ENCODE measurements around the gene ASPSCR1. TPM values are rescaled to one million over a fixed set of nuclear protein-coding genes. Genes with fewer than 3 reads are reported as not detected.

ASPSCR1 gene
- total RNA-seq, 1 experiment from 2014 or later, result 60.4 TPM

DNA sequence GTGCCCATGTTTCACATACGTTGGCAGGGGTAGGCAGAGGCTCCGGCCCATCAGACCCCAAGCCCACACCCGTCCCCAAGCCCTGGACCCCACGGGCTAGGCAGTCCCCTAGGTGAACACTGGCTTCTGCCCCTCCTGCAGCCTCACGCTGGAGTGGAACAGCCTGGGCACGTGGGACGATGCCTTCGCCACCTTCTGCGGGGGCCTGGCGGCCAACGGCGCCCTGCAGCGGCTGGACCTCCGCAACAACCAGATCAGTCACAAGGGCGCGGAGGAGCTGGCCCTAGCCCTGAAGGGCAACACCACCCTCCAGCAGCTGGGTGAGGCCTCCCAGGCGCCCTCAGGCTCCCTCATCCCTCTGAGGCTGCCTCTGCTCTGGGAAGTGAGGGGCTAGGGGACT, 47.4 kb downstream of the ASPSCR1 start:
- CTCF ChIA-PET, result interaction anchor here (0.9 to 1.9 kb wide), 3 partner anchors 13 to 101 kb away, joined by 3 to 4 read pairs (median 3); partner anchors contain the start of gene DCXR

DNA sequence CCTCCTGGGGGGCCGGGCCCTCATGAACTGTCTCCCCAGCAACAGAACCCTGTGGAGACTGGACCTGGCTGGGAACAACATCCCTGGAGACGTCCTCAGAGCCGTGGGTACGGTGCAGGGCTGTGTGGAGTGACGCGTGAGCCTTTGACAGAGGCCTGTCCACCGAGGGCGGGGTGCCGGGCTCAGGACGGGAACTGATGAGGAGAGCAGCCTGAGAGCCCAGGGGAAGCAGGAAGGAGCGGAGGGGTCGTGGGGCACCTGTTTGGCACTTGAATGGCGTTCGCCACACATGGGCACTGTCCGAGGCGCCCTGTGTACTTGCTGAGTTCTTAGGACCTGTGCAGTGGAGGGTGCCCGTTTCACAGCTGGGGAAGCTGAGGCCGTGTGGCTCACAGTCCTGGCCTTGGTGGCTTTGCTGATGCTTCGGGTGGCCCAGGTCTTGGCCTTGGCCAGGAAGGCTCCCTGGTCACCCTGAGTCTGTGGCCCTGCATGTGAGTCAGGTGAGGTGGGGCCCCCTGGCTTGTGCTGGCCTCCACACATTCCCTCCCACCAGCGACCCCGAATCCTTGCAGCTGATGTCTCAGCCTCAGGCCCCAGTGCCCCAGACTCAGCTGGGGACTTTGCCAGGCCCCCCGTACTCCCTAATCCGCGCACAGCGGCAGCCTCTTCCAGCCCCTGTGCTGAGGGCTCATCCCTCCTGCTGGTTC, 48.1 kb downstream of the ASPSCR1 start:
- POLR2A ChIA-PET, result interaction anchor here (1.4 kb wide), 1 partner anchor 12 kb away, joined by 4 read pairs; the partner anchor contains the start of gene DCXR
- H3K9me3 Mint-ChIP-seq, result no peaks in the 10 kb centered on the region
- no peak overlapping the region for H3K4me3 Mint-ChIP-seq
- DNase-seq (ENCODE audit: low spot score) (no peak), ATAC-seq (no peak)
- no peaks in the 10 kb centered on the region; the same call in 1 of the 2 replicates for H3K27me3 Mint-ChIP-seq (ENCODE audit: low read depth)
- no peak overlapping the region for H3K27ac Mint-ChIP-seq
- CTCF ChIA-PET, result interaction anchor here (1.9 kb wide), 1 partner anchor 12 kb away, joined by 4 read pairs; the partner anchor contains the start of gene DCXR
- TF ChIP-seq MYBL2 (CRISPR knock-in tag; IDR thresholded peaks at IDR 0.05), result no peak
- no peak for TF ChIP-seq ZNF317 (CRISPR knock-in tag; IDR thresholded peaks at IDR 0.05; ENCODE audit: borderline replicate concordance, low read depth)
- TF ChIP-seq RELA (CRISPR knock-in tag; IDR thresholded peaks at IDR 0.05; ENCODE audit: borderline replicate concordance), result no peak
- TF ChIP-seq, protein P1, sequence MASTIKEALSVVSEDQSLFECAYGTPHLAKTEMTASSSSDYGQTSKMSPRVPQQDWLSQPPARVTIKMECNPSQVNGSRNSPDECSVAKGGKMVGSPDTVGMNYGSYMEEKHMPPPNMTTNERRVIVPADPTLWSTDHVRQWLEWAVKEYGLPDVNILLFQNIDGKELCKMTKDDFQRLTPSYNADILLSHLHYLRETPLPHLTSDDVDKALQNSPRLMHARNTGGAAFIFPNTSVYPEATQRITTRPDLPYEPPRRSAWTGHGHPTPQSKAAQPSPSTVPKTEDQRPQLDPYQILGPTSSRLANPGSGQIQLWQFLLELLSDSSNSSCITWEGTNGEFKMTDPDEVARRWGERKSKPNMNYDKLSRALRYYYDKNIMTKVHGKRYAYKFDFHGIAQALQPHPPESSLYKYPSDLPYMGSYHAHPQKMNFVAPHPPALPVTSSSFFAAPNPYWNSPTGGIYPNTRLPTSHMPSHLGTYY (CRISPR knock-in tag; IDR thresholded peaks at IDR 0.05), result no peak
- no peak for TF ChIP-seq ZNF121 (CRISPR knock-in tag; IDR thresholded peaks at IDR 0.05)
- TF ChIP-seq, protein P2, sequence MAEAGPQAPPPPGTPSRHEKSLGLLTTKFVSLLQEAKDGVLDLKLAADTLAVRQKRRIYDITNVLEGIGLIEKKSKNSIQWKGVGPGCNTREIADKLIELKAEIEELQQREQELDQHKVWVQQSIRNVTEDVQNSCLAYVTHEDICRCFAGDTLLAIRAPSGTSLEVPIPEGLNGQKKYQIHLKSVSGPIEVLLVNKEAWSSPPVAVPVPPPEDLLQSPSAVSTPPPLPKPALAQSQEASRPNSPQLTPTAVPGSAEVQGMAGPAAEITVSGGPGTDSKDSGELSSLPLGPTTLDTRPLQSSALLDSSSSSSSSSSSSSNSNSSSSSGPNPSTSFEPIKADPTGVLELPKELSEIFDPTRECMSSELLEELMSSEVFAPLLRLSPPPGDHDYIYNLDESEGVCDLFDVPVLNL (CRISPR knock-in tag; IDR thresholded peaks at IDR 0.05; ENCODE audit: borderline replicate concordance, low read depth), result no peak
- TF ChIP-seq NR1H2 (CRISPR knock-in tag; IDR thresholded peaks at IDR 0.05), result no peak
- TF ChIP-seq TP53 (CRISPR knock-in tag; IDR thresholded peaks at IDR 0.05), result no peak
- TF ChIP-seq JAZF1 (CRISPR knock-in tag; IDR thresholded peaks at IDR 0.05), result no peak
- TF ChIP-seq, protein P3, sequence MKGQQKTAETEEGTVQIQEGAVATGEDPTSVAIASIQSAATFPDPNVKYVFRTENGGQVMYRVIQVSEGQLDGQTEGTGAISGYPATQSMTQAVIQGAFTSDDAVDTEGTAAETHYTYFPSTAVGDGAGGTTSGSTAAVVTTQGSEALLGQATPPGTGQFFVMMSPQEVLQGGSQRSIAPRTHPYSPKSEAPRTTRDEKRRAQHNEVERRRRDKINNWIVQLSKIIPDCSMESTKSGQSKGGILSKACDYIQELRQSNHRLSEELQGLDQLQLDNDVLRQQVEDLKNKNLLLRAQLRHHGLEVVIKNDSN (CRISPR knock-in tag; IDR thresholded peaks at IDR 0.05), result no peak
- TF ChIP-seq FOXP1 (CRISPR knock-in tag; IDR thresholded peaks at IDR 0.05; ENCODE audit: borderline replicate concordance), result no peak
- TF ChIP-seq, protein P4, sequence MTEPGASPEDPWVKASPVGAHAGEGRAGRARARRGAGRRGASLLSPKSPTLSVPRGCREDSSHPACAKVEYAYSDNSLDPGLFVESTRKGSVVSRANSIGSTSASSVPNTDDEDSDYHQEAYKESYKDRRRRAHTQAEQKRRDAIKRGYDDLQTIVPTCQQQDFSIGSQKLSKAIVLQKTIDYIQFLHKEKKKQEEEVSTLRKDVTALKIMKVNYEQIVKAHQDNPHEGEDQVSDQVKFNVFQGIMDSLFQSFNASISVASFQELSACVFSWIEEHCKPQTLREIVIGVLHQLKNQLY (CRISPR knock-in tag; IDR thresholded peaks at IDR 0.05), result no peak
- no peak for TF ChIP-seq KAT7 (CRISPR knock-in tag; IDR thresholded peaks at IDR 0.05; ENCODE audit: borderline replicate concordance)
- H3K4me1 Mint-ChIP-seq, result peaks cover 13% of the 10 kb centered on the region
- H3K36me3 Mint-ChIP-seq, result no peaks in the 10 kb centered on the region

More for the DNA sequence above, 47.4 kb downstream of the ASPSCR1 start:
- no peak for DNase-seq (ENCODE audit: low spot score)
- no peaks in the 10 kb centered on the region; the same call in 1 of the 2 replicates for H3K27me3 Mint-ChIP-seq (ENCODE audit: low read depth)
- TF ChIP-seq, protein P5, sequence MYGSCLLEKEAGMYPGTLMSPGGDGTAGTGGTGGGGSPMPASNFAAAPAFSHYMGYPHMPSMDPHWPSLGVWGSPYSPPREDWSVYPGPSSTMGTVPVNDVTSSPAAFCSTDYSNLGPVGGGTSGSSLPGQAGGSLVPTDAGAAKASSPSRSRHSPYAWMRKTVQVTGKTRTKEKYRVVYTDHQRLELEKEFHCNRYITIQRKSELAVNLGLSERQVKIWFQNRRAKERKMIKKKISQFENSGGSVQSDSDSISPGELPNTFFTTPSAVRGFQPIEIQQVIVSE (CRISPR knock-in tag; IDR thresholded peaks at IDR 0.05; ENCODE audit: borderline replicate concordance), result no peak
- TF ChIP-seq, protein P6, sequence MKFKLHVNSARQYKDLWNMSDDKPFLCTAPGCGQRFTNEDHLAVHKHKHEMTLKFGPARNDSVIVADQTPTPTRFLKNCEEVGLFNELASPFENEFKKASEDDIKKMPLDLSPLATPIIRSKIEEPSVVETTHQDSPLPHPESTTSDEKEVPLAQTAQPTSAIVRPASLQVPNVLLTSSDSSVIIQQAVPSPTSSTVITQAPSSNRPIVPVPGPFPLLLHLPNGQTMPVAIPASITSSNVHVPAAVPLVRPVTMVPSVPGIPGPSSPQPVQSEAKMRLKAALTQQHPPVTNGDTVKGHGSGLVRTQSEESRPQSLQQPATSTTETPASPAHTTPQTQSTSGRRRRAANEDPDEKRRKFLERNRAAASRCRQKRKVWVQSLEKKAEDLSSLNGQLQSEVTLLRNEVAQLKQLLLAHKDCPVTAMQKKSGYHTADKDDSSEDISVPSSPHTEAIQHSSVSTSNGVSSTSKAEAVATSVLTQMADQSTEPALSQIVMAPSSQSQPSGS (CRISPR knock-in tag; IDR thresholded peaks at IDR 0.05; ENCODE audit: borderline replicate concordance, low read depth), result no peak
- no peaks in the 10 kb centered on the region for H3K9me3 Mint-ChIP-seq
- POLR2A ChIA-PET, result interaction anchor here (2.6 to 2.7 kb wide), 2 partner anchors 13 to 101 kb away, joined by 6 to 9 read pairs; partner anchors contain the start of gene DCXR
- H3K4me3 Mint-ChIP-seq, result no peak overlapping the region
- peaks cover 13% of the 10 kb centered on the region for H3K4me1 Mint-ChIP-seq
- ATAC-seq, result no peak
- H3K36me3 Mint-ChIP-seq, result no peaks in the 10 kb centered on the region
- H3K27ac Mint-ChIP-seq, result no peak overlapping the region
